Smooth muscle cell of the pulmonary artery (primary cell): Measurements from ENCODE around the gene CGB7. TPM values are rescaled to one million over a fixed set of nuclear protein-coding genes. Genes with fewer than 3 reads are reported as not detected.

Experiments used
- total RNA-seq: library from RNA; depleted of rRNA; stranded (reverse); fragments of >200 nt; gene quantifications from 2 replicates; pipeline ENCODE4 v1.2.3, GENCODE V29; 2014

The CGB7 gene
- under 0.01 and 0.17 TPM in 2 replicates for total RNA-seq

DNA sequence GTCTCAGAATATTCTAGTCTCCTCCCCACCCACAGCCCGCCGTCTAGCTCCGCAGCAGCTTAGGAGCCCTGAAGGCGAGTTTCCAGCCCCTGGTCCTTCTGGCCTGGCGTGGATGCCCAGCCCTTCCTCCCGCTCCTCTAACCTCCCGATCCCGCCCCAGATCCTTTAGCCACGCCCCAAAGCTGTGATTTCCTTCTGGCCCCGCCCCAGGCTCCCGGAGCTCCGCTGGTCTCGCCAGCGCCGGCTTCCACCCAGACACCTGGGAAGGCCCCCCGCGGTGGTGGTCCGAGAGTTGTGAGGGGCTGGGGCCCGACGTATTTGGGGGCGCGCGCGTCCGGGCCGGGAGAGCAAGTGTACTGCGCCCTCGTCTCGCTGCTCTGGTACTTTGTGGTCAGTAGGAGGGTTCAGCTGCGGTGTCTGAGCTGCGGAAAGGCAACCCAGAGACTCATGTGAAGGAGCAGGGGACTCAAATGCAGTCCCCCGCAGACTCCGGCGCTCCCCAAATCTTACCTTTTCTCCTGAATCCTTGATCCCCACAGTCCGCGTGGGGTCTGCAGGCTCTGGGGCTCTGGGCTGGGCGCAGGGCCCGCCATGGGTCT lies at the start of gene CGB7:
Gene CGB7 (minus strand): TSS at position 114 of the 599 bp plus-strand sequence. CDS start 2,374 bp downstream, outside the sequence.

DNA sequence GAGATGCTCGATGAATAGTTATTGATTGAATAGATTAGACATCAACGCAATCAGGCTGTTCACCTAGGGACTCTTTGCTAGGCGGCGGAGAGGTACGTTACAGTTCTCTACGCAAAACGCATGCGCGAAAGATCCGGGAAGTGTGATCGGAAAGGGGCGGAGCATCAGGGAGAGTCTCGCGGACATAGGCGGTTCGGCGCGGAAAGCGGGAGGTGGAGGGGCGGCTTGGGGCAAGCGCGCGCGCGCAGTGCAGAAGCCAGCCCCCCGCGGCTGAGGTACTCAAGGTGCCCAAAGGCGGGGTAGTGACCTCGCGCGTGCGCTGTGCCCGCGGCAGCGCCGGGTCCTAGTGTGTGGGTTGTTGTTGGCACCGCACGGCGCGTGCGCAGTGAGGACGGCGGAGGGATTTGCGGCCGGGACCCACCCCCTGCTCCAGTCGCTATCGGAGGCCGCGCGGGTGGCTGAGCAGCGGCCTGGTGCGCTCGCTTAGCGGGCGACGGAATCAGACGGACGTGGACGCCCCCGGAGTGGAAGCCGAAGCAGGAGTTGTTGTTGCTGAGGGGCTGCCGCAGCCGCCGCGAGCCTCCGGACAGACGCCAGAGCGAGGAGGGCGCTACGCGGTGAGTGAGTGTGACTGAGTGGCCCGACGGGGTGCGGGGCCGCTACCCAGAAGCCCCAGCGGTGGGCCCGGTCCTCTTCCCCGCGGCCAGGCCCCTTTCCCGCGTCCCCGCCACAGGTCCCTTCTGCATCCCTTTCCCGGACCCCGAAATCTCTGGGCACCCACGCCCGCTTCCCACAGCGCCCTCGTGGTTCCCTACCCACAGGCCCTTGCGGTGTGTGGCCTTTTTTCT lies 27.7 kb upstream of the CGB7 start, which contains the start of gene SNRNP70:
Gene SNRNP70 (plus strand): TSS at position 432 of the 848 bp plus-strand sequence. CDS start 964 bp downstream, outside the sequence.

DNA sequence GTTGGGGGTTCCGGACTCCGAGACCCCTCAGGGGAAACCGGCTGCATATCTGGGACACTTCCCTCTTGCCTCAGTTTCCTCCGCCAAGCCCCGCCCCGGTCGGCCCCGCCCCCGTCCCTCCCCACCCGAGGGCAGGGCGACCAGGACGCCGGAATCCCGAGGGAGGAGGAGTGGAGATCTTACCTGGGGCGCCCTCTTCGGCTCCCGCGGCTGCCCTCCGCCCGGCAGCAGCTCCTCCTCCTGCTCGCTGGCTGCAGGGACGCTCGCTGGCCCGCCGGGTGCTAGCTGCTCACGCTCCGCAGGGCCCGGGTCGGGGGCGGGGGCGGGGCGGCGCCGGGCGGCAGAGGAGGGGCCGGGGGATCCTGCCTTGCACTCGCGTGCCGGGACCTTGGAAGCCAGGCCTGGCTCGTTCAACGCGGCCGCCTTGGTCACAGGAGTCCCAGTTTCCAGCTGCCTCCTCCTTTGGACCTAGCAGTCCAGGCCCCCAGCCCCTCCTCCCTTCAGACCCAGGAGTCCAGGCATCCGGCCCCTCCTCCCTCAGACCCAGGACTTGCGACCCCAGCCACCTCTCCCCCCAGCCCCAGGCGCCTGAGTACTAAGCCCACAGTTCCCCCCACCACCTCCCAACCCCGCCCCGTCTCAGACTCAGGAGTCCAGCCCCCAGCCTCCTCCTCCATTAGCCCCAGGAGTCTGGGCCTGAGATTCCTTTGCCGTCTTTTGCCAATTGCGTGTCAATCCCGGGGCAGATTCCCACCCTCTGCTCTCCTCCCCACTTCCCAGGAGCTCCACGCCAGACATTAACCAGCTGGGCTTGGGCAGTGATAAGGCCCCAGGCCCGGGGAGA lies 7.4 kb upstream of the CGB7 start, which contains the start of gene NTF4:
Gene NTF4 (minus strand): TSS at position 51 of the 844 bp plus-strand sequence. CDS start 2,821 bp downstream, outside the sequence.

DNA sequence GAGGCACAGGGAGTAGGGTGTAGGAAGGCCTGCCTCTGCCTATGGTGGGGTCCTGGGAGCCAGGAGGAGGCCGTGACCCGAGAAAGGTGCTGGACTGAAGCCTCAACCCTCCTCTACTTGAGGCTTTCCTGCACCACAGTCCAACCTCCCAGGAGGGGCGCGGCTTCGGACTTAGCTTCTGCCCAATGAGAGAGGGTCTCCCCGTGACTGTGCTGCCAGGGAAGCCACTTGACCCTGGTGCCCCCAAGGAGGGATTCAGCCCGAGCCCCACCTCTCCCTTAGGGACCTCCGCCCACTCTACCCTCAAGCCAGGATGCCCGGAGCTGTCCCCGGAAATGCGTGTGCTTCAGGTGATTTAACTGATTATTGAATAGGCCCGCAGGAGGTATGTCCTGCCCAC lies 8.5 kb downstream of the CGB7 start, which contains the start of gene CGB8:
Gene CGB8 (minus strand): TSS at position 101 of the 400 bp plus-strand sequence. CDS start 372 bp downstream, outside the sequence.

DNA sequence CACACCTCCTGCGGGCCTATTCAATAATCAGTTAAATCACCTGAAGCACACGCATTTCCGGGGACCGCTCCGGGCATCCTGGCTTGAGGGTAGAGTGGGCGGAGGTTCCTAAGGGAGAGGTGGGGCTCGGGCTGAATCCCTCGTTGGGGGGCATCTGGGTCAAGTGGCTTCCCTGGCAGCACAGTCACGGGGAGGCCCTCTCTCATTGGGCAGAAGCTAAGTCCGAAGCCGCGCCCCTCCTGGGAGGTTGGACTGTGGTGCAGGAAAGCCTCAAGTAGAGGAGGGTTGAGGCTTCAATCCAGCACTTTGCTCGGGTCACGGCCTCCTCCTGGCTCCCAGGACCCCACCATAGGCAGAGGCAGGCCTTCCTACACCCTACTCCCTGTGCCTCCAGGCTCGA lies 14.0 kb downstream of the CGB7 start, which contains the start of gene CGB5:
Gene CGB5 (plus strand): TSS at position 301 of the 400 bp plus-strand sequence. CDS start 362 bp downstream, outside the sequence.

DNA sequence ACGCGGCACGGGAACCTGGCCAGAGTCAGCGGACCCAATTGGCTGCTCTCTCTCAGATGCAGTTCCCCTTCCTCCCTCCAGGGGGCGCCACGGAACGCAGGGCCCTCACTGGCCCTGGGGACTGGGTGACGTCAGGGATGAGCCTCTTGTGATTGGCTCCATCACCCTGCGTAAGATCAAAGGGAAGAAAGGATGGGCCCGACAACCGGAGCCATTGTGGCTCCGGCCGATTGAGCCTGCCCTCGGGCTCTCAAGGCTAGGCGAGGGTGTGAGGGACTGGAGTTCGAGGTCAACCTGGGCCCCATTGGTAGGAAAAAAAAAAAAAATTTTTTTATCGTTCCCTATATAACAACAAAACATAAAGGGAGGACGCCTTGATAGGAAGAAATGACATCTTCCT lies 20.7 kb downstream of the CGB7 start, which contains the start of gene CGB1:
Gene CGB1 (minus strand): TSS at position 81 of the 400 bp plus-strand sequence. CDS start 184 bp downstream, outside the sequence.

DNA sequence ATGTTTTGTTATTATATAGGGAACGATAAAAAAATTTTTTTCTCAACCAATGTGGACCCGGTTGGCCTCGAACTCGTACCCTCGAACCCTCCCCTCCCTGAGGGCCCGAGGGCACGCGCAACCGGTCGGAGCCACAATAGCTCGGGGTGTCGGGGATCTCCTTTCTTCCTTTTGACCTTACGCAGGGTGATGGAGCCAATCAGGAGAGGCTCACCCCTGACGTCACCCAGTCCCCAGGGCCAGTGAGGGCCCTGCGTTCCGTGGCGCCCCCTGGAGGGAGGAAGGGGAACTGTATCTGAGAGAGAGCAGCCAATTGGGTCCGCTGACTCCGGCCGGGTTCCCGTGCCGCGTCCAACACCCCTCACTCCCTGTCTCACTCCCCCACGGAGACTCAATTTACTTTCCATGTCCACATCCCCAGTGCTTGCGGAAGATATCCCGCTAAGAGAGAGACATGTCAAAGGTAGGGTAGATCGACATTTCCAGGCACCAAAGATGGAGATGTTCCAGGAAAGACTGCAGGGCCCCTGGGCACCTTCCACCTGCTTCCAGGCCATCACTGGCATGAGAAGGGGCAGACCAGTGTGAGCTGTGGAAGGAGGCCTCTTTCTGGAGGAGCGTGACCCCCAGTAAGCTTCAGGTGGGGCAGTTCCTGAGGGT lies 25.8 kb downstream of the CGB7 start, which contains the start of gene CGB2:
Gene CGB2 (plus strand): TSS at position 249 of the 660 bp plus-strand sequence. CDS start 206 bp downstream, at position 455.

DNA sequence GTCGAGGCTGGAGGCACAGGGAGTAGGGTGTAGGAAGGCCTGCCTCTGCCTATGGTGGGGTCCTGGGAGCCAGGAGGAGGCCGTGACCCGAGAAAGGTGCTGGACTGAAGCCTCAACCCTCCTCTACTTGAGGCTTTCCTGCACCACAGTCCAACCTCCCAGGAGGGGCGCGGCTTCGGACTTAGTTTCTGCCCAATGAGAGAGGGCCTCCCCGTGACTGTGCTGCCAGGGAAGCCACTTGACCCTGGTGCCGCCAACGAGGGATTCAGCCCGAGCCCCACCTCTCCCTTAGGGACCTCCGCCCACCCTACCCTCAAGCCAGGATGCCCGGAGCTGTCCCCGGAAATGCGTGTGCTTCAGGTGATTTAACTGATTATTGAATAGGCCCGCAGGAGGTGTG lies 33.3 kb downstream of the CGB7 start, which contains the start of gene CGB3:
Gene CGB3 (minus strand): TSS at position 101 of the 400 bp plus-strand sequence. CDS start 362 bp downstream, outside the sequence.

DNA sequence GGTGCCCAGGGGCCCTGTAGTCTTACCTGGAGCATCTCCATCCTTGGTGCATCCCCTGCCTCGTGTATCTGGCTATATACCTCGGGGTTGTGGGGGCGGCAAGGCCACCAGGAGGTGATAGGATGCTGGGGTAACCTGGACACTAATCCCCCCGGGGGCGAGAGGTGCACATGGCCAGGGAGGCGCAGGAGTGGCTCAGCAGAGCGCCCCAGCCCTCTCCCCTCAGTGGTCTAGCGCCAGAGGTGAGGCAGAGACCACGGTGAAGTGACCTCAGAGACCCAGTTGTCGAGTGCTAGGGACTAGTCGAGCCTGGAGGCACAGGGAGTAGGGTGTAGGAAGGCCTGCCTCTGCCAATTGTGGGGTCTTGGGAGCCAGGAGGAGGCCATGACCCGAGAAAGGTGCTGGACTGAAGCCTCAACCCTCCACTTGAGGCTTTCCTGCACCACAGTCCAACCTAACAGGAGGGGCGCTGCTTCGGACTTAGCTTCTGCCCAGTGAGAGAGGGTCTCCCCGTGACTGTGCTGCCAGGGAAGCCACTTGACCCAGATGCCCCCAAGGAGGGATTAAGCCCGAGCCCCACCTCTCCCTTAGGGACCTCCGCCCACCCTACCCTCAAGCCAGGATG lies 40.4 kb downstream of the CGB7 start, which contains the start of gene LHB:
Gene LHB (minus strand): TSS at position 51 of the 625 bp plus-strand sequence. CDS start 10 bp downstream, at position 41.

Other genes with a start within 250 kb of the CGB7 start
- 33.0 and 35.3 TPM in 2 replicates for gene BCAT2, start 246.7 kb downstream of the CGB7 start, total RNA-seq
- gene HSD17B14, start 221.3 kb downstream of the CGB7 start, total RNA-seq: 2.2 and 2.8 TPM in 2 replicates
- 21.3 and 22.6 TPM in 2 replicates for gene PLEKHA4, start 189.1 kb downstream of the CGB7 start, total RNA-seq
- 53.2 and 70.7 TPM in 2 replicates for gene PPP1R15A, start 185.3 kb downstream of the CGB7 start, total RNA-seq
- 0.23 TPM in 1 of 2 replicates, not detected in the other for gene TULP2, start 159.0 kb downstream of the CGB7 start, total RNA-seq
- 522 and 547 TPM in 2 replicates for gene NUCB1, start 157.4 kb downstream of the CGB7 start, total RNA-seq
- gene DHDH, start 124.0 kb downstream of the CGB7 start, total RNA-seq: 0.17 TPM in 1 of 2 replicates, not detected in the other
- gene BAX, start 102.9 kb downstream of the CGB7 start, total RNA-seq: 79.2 and 117 TPM in 2 replicates
- 4,527 and 7,180 TPM in 2 replicates for gene FTL, start 92.4 kb downstream of the CGB7 start, total RNA-seq
- gene GYS1, start 64.4 kb downstream of the CGB7 start, total RNA-seq: 108 and 117 TPM in 2 replicates
- gene RUVBL2, start 63.9 kb downstream of the CGB7 start, total RNA-seq: 156 and 174 TPM in 2 replicates
- gene LHB, start 40.7 kb downstream of the CGB7 start, total RNA-seq: not detected in 2 replicates
- not detected in 2 replicates for gene CGB3, start 33.4 kb downstream of the CGB7 start, total RNA-seq
- not detected in 2 replicates for gene CGB2, start 25.9 kb downstream of the CGB7 start, total RNA-seq
- gene CGB1, start 20.9 kb downstream of the CGB7 start, total RNA-seq: not detected in 2 replicates
- not detected in 2 replicates for gene CGB5, start 13.9 kb downstream of the CGB7 start, total RNA-seq
- gene CGB8, start 8.6 kb downstream of the CGB7 start, total RNA-seq: not detected in 2 replicates
- gene NTF4, start 7.1 kb upstream of the CGB7 start, total RNA-seq: not detected in 2 replicates
- gene KCNA7, start 14.9 kb upstream of the CGB7 start, total RNA-seq: not detected in 2 replicates
- 159 and 170 TPM in 2 replicates for gene SNRNP70, start 27.7 kb upstream of the CGB7 start, total RNA-seq
- 7.5 and 12.6 TPM in 2 replicates for gene LIN7B, start 56.6 kb upstream of the CGB7 start, total RNA-seq
- gene C19orf73, start 61.4 kb upstream of the CGB7 start, total RNA-seq: 0.26 and 0.36 TPM in 2 replicates
- gene PPFIA3, start 61.8 kb upstream of the CGB7 start, total RNA-seq: 2.6 and 2.7 TPM in 2 replicates
- 0.53 and 0.65 TPM in 2 replicates for gene HRC, start 97.6 kb upstream of the CGB7 start, total RNA-seq
- gene TRPM4, start 100.0 kb upstream of the CGB7 start, total RNA-seq: 27.5 and 30.3 TPM in 2 replicates